GM19035 (cell line): ENCODE results near the gene GDPD4.

ENCODE experiments used
- ATAC-seq: cut with Tn5 transposase; IDR thresholded peaks from one replicate; pipeline ENCODE4 v1.9.1; 2021; ENCODE audit not compliant: unreplicated experiment

GDPD4 gene

DNA sequence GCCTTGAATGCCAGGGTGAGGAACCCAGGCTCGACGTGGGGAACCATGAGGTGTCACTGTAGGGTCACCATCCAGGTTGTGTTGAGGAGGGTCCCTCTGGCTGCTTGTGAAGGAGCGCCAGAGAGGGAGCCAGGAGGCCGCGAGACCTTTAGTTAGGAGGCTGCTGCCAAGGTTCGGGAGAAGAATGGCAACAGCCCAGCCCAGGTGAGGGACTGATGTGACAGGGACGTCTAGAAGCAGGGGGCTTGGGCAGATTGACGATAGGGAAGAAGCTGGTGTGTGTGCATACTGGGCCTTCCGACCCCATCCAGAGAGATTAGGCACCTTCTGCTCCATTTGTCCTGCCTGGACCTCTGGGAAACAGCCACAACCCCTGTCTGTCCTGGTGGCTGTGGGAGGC is 124.5 kb downstream of the GDPD4 start:
- ATAC-seq, result no peak

DNA sequence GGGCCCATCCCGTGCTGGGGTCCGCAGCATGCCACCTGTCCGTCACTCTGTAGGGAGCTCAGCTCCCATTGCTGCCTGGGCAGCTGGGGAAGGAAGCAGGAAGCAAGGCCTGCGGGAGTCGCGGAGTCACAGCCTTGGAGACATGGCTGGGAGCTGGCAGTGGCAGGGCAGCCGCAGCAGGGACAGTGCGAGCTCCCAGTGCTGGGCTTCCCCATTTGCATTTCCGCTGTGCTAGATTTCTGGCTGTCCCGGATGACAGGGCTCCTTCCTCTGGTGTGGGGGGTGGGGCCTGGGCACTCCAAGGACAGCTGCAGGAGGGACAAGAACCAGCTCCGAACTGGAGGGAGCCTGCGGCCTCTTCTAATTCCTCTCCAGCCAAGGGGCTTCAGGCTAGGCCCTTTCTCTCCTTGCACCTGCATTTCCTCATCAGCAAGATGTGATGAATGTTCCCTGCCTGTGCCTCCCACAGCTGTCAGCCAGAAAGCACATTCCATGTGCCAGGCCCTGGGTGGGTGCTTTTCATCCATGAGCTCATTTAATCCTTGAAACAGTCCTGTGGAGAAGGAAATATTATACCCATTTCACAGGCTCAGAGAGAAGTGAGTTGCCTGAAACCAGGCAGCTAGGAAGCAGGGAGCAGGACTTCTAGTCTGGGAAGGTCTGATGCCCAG is 125.5 kb downstream of the GDPD4 start:
- no peak for ATAC-seq

DNA sequence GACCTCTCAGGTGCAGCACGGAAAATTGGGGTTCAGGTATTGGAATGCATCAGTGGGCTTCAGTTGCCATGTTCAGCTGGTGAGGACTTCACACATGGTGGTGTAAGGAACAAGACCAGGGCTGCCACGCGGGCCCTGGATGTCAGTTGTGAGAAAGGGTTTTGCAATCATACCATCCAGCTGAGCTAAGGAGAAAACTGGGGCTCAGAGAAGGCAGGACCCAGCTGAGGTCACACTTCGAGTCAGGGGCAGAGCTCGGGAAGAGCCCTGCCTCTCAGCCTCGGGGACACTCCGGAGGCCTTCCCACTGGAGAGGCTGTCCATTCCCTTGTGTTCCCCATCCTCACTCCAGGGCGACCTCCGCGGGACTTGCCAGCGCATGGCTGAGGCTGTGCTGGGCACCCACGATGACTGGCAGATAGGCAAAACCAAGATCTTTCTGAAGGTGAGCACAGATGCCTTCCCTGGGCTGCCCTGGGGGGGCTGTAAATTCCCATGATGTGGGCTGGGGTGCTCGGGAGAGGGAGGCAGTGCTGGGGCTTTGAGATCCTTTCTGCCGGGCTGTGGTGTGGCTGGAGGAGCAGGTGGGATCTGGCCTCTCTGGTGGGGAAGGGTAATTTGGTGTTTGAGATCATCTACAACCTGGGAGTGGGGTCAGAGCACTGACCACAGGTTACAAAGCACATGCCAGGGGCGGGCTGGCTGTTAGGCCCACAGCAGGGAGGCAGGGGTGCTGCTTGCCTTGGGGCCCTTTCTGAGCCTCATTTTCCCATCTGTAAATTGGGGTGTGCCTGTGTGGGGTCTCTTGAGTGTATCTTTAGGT is 126.3 kb downstream of the GDPD4 start:
- no peak for ATAC-seq

DNA sequence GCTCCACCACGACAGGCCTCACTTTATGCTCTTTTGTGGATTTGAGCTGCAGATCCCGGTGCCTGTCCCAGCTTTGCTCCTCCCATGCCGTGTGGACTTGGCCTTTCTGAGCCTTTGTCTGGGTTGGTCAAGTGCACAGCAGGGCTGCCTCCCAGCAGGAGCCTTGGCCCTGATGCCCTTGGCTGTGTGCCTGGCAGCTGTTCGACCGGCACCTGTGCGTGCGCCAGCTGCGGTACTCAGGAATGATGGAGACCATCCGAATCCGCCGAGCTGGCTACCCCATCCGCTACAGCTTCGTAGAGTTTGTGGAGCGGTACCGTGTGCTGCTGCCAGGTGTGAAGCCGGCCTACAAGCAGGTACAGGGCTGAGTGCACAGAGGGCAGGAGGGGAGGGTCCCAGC is 126.9 kb downstream of the GDPD4 start:
- no peak for ATAC-seq

DNA sequence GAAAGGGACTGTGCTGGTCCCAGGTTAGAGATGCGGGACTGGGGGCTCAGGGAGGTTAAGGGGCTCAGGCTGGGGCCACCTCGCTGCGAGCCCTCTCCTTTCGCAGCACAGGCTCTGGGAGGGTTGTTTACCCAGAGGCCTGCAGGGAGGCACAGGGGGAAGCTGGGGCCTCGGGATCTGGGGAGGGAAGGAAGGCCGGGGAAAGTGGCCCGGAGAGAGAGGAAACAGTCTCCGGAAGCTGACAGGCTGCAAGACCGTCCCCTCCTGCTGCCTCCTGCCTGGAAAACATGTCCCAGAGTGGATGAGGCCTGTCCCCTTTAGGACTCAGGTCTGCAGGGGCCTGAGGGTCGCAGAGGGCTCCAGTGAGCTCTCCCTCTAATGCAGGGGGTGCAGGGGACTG is 128.0 kb downstream of the GDPD4 start:
- ATAC-seq, result no peak

DNA sequence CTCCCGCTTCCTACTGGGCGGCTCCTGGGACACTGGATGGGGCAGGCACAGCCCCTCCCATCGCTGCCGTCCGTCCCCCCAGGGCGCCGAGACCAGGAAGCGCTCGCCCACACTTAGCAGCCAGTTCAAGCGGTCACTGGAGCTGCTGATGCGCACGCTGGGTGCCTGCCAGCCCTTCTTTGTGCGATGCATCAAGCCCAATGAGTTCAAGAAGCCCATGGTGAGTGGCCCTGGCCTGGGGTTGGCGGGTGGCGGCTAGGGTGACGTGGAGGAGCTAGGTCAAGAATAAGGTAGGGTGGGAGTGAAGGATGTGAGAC is 128.9 kb downstream of the GDPD4 start:
- no peak for ATAC-seq

DNA sequence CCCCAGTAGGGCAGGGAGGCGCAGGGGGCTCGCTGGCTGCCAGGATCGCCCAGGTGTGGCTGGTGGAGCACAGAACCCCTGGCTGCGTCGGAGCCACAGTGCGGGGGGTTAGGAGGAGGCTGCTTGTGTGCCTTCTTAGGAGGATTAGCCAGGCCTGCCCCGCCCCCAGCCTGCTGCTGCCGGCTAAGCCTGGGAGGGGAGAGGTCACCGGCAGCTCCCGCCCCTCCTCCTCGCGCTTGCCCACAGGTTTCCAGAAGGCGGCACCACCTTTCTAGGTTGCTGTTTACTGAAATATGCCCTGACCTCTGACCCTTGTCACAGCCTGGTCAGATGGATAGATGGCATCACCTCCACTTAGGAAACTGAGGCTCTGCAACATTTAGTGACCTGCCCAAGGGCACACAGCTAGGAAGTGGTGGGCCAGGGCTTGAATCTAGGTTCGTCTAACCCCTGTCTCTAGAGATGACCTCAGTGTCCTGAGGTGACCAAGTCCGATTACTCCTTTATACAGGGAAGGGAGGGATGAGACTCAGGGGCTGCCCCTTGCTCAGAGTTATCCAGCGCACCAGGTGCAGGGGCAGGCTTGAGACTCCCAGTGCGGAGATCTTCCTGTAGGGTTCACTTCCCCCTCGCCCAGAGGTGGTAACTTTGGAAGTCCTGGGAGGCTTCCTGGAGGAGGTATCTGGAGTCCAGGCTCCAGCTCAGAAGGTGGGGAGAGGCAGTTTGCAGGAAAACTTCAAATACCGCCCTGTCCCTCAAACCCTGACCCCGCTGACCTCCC is 129.4 kb downstream of the GDPD4 start:
- ATAC-seq, result no peak

DNA sequence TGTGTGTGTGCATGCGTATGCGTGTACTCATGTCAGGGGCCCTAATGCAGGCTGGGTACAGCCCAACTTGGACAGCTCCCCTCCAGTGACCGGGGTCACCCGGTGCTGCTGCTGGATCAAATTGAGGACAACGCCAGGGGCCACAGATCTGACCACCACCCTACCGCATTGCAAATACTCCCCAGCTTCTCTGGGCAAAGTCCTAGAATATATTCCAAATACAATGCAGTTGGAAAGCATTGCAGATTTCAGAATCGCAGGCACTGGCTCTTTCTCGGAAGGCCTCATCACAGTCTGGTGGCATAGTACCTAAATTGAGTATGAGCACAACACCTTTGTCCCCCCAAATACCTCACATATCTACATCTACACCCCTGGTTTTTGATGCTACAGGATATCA is 130.2 kb downstream of the GDPD4 start:
- ATAC-seq, result no peak

DNA sequence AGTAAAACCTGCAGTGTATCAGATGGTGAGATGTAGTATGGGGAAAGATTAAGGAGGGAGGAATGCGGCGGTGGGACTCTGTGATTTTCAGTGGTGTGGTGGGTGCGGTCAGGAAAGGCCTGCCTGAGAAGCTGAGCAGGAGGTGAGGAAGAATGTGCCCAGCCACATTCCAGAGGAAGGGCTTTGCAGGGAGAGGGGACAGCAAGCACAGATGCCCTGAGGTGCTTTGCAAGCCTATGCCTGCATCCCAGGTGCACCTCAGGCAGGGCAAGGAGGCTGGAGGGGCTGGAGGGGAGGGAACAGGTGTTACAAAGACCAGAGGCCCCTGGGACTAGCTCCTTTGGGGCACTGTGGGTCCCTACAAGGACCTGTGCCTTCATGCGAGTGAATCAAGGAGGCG is 131.4 kb downstream of the GDPD4 start:
- ATAC-seq, result no peak

DNA sequence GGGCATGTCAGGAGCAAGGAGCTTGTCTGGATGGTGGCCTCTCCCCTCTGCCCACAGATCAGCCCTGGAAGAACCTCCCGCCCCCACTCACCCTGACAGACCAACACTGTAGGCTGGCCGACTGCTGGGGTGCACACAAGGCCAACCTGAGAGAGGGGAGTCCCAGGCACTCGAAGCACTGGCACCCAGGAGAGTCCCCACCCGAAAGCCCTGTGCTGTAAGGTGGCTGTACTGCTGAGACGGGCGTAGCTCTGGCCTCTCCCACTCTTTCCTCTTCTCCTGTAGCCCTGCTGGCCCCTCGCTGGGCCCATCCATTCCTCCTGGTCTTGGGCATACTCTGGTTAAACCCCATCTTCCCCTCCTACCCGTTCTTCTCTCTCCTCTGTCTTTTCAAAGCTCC is 133.7 kb downstream of the GDPD4 start:
- no peak for ATAC-seq

DNA sequence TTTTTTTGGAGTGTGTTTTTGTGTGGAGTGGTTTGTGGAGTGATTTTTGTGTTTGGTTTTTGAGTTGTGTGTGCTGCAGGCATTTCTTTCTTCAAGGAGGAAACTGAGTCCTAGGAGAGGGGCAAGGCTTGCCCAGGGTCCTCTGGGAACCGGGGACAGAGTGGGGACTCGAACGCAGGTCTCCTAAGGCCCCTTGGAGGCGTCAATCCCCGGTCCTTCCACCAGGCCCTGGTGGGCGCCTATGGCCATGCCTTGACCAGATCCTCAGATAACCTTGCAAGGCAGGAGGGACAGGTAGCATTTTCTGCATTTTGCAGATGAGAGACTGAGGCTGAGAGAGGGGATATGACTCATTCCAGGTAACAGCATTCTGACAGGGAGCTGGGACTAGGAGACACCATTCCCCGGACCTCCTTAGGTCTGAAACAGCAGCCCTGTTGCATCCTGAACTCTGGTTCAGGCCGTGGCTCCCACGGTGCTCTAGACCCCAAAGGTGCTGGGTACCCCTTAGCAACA is 134.3 kb downstream of the GDPD4 start:
- no peak for ATAC-seq
